GM13976 (cell line): ENCODE data around the gene ADGRD1.

ENCODE experiments used
- DNase-seq: peaks from one replicate; pipeline ENCODE4 v3.0.0; 2012; ENCODE audit warnings: low spot score
- in situ Hi-C: fragments of 300-500 bp; cut with MboI; formaldehyde crosslinking; loops from one replicate; pipeline ENCODE4 v1.12.0; 2022; ENCODE audit warnings: low sequenced_read_pairs, mixed read lengths, inconsistent platforms; ENCODE audit not compliant: unreplicated experiment
- TF ChIP-seq, protein P1 (sequence below): IDR thresholded peaks from 2 replicates; pipeline ENCODE4 v1.5.1; 2012; ENCODE audit warnings: borderline replicate concordance, mild to moderate bottlenecking; ENCODE audit not compliant: insufficient read depth; ENCODE audit errors: extremely low read depth, missing control alignments, control extremely low read depth

Gene ADGRD1

DNA sequence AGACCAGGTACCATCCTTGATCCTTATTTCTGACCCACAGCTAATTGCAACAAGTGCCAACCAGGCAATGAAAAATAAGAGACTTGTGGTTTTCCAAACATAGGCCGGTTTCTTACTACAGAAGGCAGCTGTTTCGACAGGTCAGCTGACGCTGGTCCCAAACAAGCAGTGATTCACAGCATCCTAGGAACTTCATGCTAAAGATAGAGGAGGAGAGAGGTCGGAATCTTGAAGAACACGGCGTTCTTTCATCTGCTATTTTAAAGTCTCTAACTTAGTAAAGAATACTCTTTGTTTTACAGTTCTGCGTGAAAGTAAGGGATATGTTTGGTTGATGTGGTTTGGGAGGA lies 28.1 kb upstream of the ADGRD1 start:
- in situ Hi-C loops = no loop called here
- no peak for DNase-seq
- TF ChIP-seq, protein P1, sequence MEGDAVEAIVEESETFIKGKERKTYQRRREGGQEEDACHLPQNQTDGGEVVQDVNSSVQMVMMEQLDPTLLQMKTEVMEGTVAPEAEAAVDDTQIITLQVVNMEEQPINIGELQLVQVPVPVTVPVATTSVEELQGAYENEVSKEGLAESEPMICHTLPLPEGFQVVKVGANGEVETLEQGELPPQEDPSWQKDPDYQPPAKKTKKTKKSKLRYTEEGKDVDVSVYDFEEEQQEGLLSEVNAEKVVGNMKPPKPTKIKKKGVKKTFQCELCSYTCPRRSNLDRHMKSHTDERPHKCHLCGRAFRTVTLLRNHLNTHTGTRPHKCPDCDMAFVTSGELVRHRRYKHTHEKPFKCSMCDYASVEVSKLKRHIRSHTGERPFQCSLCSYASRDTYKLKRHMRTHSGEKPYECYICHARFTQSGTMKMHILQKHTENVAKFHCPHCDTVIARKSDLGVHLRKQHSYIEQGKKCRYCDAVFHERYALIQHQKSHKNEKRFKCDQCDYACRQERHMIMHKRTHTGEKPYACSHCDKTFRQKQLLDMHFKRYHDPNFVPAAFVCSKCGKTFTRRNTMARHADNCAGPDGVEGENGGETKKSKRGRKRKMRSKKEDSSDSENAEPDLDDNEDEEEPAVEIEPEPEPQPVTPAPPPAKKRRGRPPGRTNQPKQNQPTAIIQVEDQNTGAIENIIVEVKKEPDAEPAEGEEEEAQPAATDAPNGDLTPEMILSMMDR = no peak

DNA sequence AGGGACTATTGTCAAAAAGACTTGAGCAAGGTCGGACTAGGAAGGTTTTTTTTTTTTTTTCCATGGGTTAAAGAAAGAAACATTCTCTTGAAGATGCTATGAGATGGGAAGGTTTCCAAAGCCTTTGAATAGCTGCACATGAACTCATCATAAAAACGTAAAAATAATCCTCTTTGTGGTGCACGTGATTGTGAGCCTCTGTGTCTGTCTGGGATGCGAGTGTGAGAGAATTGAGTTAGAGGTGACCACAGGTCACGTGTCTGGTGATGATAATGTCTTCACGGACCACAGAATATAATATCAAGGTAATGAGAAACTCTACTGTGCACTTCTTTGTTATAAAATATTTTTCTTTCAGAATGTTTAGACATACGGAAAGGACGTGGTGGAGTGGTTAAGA lies 24.3 kb upstream of the ADGRD1 start:
- in situ Hi-C loops = no loop called here
- TF ChIP-seq, protein P1 = no peak
- no peak for DNase-seq

DNA sequence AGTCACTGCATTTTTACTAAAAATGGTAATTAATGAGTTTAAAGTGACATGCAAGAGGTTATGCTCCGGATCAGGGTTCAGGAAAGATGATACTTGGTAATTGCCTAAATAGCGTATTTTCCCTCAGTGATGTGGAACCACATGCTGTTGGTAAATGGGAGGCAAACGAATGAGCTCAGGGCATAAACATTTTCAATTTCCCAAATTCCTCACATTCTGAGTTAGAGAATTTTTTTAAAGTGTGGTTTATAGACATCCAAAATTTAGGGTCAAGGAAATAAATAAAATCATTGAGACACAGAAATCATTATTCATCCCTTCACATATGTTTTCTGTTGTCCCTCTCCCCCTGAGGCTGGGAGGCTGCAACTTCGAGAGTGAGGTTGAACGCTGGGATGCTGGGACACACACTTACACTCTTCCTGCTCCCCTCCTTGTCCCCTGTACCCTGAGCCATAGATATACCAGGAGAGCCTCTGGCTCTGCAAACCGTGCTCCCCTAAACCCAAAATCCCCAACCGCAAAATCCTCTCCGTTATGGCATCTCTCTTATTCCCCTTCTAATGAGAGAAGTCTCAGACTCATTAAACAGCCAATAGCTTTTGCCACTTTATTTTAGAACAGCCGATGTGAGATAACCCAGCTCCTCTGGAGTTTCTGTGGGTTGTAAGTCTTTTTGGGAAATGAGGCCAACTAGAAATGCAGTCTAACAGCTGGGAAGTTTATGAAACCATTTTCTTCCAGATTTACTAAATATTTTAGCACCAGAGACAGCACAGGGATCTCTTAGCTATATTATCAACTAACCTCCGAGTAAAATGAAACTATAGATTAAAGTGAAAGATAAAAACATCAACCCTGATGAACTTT lies 21.4 kb upstream of the ADGRD1 start:
- TF ChIP-seq, protein P1 = no peak
- DNase-seq = no peak
- in situ Hi-C loops = no loop called here

DNA sequence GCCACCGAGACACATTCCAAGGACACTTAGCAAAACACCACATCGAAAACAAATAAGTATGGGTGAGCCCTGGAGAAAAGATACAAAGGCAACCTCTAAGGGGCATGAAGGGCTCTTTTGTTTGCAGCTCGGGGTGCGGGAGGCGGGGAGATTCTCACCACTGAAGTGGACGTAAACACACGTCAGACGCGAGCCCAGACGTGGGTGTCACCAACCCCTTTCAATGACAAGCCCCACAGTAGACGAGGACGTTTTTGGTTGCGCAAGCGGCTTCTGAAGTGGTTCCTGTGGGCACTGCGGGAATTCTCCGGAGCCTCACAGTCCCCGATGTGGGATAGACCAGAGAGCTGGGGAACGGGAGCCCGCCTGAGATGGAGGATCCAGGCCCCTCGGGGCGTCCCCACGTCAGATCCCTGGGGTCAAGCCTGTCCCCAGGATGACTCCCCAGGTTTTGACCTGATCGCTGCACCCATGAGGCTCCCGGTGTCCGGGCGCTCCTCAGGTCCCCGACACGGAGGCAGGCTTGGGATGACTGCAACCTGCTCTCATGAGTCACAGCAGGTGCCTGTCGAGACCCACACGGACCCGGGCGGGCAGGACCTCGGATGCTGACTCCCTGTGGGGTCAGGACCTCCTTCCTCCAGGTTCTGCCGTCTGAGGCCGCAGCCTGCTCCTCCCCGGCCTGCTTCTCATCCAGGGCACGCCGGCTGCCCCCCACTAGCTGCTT lies 20.3 kb upstream of the ADGRD1 start:
- in situ Hi-C loops = no loop called here
- TF ChIP-seq, protein P1 = no peak
- DNase-seq = no peak

DNA sequence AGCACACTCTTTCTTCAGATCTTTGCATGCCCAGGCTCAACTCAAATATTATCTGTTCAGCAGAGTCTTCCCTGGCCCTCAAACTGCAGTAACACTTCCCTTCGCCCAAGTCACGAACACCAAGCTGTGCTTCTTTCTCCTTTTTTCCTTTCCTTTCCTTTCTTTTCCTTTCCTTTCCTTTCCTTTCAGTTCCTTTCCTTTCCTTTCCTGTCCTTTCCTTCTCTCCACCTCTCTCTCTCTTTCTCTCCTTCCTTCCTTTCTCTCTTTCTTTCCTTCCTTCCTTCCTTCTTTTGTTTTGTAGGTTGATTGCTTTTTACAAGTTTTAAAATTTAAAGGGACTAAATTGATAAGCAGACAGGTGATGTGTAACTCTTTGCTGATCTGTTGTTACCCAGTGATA lies 19.0 kb upstream of the ADGRD1 start:
- TF ChIP-seq, protein P1 = no peak
- in situ Hi-C loops = no loop called here
- DNase-seq = no peak

DNA sequence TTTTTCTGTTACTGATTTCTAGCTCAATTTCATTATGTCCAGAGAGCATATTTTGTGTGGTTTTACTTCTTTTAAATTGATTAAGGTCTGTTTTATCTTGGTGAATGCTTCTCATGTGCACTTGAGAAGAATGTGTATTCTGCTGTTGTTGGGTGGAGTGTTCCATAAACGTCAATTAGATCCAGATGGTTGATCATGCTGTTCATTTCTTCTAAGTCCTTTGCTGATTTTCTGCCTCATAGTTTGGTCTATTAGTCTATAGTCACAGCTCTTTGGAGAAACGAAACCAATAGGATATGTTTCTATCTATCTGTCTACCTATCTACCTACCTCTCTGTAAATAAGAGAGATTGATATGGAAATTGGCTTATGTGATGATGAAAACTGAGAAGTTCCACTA lies 17.1 kb upstream of the ADGRD1 start:
- in situ Hi-C loops = no loop called here
- TF ChIP-seq, protein P1 = no peak
- no peak for DNase-seq
